Small intestine (tissue), 7 donors: ENCODE results near the gene THSD4. TPM values are rescaled to one million over a fixed set of nuclear protein-coding genes. Genes with fewer than 3 reads are reported as not detected.

Source experiments
- DNase-seq, 2 donors: peaks; one replicate each; pipeline versions ENCODE4 v3.0.0 to v3.0.0-alpha.2; 2013
- FAIRE-seq: peaks from 2 replicates; lab custom pipeline; 2012; peaks lifted over from hg19 to GRCh38; lab: Jason Lieb, UNC
- H3K27ac ChIP-seq, 3 donors: one replicate each; pipeline ENCODE4 v1.5.1; 2013; ENCODE audit warnings: low read length in 2 of 3, mild to moderate bottlenecking in 2 of 3, control low read depth in 1 of 3, inconsistent platforms in 1 of 3, low read depth in 1 of 3, moderate library complexity in 1 of 3
- H3K27me3 ChIP-seq, 3 donors: one replicate each; pipeline ENCODE4 v1.6.1; 2013; ENCODE audit warnings: low read length in 3 of 3, inconsistent platforms in 1 of 3; ENCODE audit not compliant: control insufficient read depth in 3 of 3, insufficient read depth in 3 of 3
- H3K36me3 ChIP-seq, 3 donors: one replicate each; pipeline ENCODE4 v1.6.1; 2013; ENCODE audit warnings: low read length in 3 of 3, inconsistent platforms in 1 of 3, low read depth in 1 of 3, mild to moderate bottlenecking in 1 of 3, moderate library complexity in 1 of 3; ENCODE audit not compliant: control insufficient read depth in 3 of 3, insufficient read depth in 2 of 3
- H3K4me1 ChIP-seq, 3 donors: one replicate each; pipeline ENCODE4 v1.6.1; 2013; ENCODE audit warnings: low read length in 2 of 3, inconsistent platforms in 1 of 3, low read depth in 1 of 3, mild to moderate bottlenecking in 1 of 3, moderate library complexity in 1 of 3; ENCODE audit not compliant: control insufficient read depth in 3 of 3, insufficient read depth in 2 of 3
- H3K4me3 ChIP-seq, 3 donors: one replicate each; pipeline ENCODE4 v1.5.1; 2013; ENCODE audit warnings: low read length in 3 of 3, control low read depth in 1 of 3, inconsistent platforms in 1 of 3, low read depth in 1 of 3, mild to moderate bottlenecking in 1 of 3, moderate library complexity in 1 of 3
- H3K9me3 ChIP-seq, 2 donors: one replicate each; pipeline ENCODE4 v1.6.1; 2013; ENCODE audit warnings: low read depth in 1 of 2, low read length in 1 of 2; ENCODE audit not compliant: control insufficient read depth in 2 of 2, insufficient read depth in 1 of 2
- WGBS, 3 donors: extraction: QIAGEN DNeasy Blood & Tissue Kit; methylation state at CpG; one replicate each; pipeline ENCODE4 v1.1.7; 2013; 5-methylcytosine and 5-hydroxymethylcytosine counted together
- polyA plus RNA-seq, 4 donors: library from polyadenylated mRNA; stranded (reverse) in 3 of 4; unstranded in 1 of 4; fragments of 200-250 nt in 3 of 4; fragments of 120-200 nt in 1 of 4; gene quantifications; one replicate each; pipeline versions ENCODE4 v1.2.1 to v1.2.3, GENCODE V29; 2013
- donor health status: healthy with polysubstance abuse.
- donor health status: control.
- donor health status: control.
- donor health status: Bipolar disorder and iron deficiency.
- donor health status: healthy.

The THSD4 gene
- polyA plus RNA-seq, 4 donors = 3.6 to 14.4 (median 9.7) TPM

DNA sequence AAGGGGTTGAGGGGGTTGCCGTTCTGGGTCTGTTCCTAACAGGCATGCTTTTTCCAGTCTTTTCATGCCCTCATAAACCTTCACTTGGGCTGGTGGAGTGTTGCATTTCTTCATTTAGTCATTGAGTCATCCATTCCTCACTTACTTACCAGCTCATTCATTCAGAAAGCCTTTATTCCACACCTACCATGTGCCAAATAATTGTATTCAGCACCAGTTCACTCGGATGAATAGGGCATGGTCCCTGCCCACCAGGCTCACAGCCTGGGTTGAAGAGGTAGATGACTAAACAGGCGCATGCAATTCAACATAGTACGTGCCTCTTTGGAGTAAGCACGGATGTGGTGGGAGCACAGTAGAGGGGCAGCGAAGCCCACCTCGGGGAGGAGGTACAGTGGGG, 35.1 kb upstream of the THSD4 start:
- peak overlapping the region in 1 of 3 donors; percentile 5 for H3K27ac ChIP-seq
- H3K36me3 ChIP-seq = no peaks in the 10 kb centered on the region
- no peaks in the 10 kb centered on the region for H3K9me3 ChIP-seq
- peaks cover 0 to 14% (median 3%) of the 10 kb centered on the region in 3 donors for H3K4me1 ChIP-seq
- no peaks in the 10 kb centered on the region for H3K27me3 ChIP-seq
- no peak overlapping the region for H3K4me3 ChIP-seq
- WGBS, 3 donors = 83 to 86% (median 84%) methylated on average over 7 of the region's 7 CpGs
- no peak for FAIRE-seq
- DNase-seq = no peak

DNA sequence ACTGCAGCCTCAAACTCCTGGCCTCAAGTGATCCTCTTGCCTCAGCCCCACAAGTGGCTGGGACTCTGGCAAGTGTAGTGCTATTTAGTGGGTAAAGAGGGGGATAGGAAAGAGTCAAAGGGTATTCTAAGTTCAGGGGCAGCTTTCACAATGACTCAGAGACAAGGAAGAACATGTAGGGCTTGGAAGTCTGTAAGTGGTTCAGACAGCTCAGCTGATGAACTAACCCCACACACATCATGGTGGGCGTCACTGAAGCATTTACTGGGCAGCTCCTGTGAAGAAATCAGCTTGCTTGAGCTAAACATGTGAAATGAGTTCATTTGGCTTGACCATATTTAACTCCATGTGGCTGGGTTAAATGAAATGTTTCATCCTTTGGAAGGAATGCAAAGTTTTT, 34.6 kb upstream of the THSD4 start:
- no peak overlapping the region for H3K4me3 ChIP-seq
- H3K4me1 ChIP-seq = peaks cover 0 to 14% (median 3%) of the 10 kb centered on the region in 3 donors
- no peak for DNase-seq
- H3K27ac ChIP-seq = no peak overlapping the region
- H3K27me3 ChIP-seq = no peaks in the 10 kb centered on the region
- no peaks in the 10 kb centered on the region for H3K9me3 ChIP-seq
- 61 to 88% (median 86%) methylated on average over 1 of the region's 1 CpG for WGBS, 3 donors
- FAIRE-seq = no peak
- H3K36me3 ChIP-seq = no peaks in the 10 kb centered on the region

DNA sequence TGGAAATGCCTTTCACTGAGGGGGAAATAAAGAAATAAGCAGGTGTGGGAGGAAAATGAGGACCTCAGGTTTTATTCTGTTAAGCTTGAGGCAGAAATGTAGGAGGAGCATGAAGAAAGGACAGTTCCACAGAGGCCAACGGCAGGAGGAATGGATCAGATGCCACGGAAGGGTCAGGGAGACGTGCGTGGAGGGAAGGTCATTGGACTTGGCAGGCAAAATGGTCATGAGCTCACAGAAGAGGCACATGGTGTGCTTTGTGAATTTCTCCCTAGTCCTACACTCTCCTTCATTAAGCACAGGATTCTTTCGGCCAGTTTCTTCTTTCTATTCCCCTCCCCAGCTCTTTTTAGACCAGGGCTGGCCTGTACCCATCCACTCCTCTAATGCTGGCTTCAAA, 32.5 kb upstream of the THSD4 start:
- no peak overlapping the region for H3K4me3 ChIP-seq
- H3K27ac ChIP-seq = no peak overlapping the region
- no peaks in the 10 kb centered on the region for H3K27me3 ChIP-seq
- no peaks in the 10 kb centered on the region for H3K36me3 ChIP-seq
- no peak for FAIRE-seq
- WGBS, 3 donors = 75 to 87% (median 80%) methylated on average over 5 of the region's 5 CpGs
- H3K9me3 ChIP-seq = no peaks in the 10 kb centered on the region
- H3K4me1 ChIP-seq = peaks cover 0 to 14% (median 3%) of the 10 kb centered on the region in 3 donors
- DNase-seq = no peak

DNA sequence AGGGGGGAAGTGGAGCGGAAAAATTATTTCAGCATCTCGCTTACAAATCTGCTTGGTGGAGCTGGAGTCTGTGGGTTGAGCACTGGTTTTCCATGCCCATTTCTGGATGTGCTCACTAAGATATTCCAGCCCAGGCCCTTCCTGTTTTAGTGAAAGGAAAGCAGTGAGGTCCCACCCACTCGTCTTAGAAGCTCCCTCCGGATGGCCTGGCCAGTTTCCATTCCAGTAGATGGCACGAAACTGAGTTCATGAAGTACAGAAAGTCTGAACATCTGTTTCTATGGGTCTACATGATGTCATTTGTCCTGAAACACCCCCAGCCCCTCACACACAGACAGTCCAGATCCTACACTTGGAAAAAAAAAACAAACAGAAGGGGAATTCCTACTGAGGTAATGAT, 31.9 kb upstream of the THSD4 start:
- H3K9me3 ChIP-seq = no peaks in the 10 kb centered on the region
- no peak overlapping the region for H3K4me3 ChIP-seq
- WGBS, 3 donors = 63 to 85% (median 78%) methylated on average over 5 of the region's 5 CpGs
- no peaks in the 10 kb centered on the region for H3K36me3 ChIP-seq
- no peak overlapping the region for H3K27ac ChIP-seq
- DNase-seq (no peak), FAIRE-seq (no peak)
- H3K4me1 ChIP-seq = peaks cover 0 to 13% (median 3%) of the 10 kb centered on the region in 3 donors
- H3K27me3 ChIP-seq = no peaks in the 10 kb centered on the region

DNA sequence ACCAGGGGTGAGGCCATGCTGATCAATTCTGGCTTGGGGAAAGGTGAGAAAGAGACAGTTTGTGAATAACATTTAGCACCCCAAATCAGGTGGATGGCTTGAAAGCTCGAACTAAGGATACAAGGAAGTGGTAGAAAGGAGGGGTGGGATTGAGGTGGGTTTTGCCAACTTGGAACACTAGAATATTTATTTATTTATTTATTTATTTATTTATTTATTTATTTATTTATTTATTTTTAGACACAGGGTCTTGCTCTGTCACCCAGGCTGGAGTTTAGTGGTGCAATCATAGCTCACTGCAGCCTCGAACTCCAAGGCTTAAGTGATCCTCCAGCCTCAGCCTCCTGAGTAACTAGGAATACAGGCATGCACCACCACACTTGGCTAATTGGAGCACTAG, 31.0 kb upstream of the THSD4 start:
- H3K9me3 ChIP-seq = no peaks in the 10 kb centered on the region
- H3K27me3 ChIP-seq = no peaks in the 10 kb centered on the region
- no peak overlapping the region for H3K27ac ChIP-seq
- WGBS, 3 donors = 89 to 95% (median 92%) methylated on average over 2 of the region's 2 CpGs
- peaks cover 0 to 7% (median 3%) of the 10 kb centered on the region in 3 donors for H3K4me1 ChIP-seq
- DNase-seq (no peak), FAIRE-seq (no peak)
- no peak overlapping the region for H3K4me3 ChIP-seq
- H3K36me3 ChIP-seq = no peaks in the 10 kb centered on the region

DNA sequence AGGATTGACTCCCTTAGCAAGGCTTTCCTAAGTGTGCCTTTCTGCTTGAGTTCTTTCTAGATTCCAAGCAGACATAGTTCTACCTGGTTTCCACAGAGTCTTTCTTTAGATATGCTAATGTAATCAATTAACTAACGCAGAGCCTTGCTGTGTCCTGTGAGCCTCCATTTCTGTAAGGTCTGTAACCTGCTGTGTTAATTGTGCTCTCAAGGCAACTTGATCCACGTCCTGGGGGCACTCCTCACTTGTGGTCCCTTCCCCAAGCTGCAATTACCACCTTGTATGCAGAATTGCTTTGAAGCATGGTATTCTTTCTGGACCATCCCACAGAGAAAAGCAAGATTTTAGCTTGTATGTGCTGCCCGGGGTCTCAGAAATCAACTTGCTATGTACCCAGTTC, 29.5 kb upstream of the THSD4 start:
- Histone ChIP-seq H3K36me3 (no peaks in the 10 kb centered on the region), H3K4me1 (no peaks in the 10 kb centered on the region), H3K9me3 (no peaks in the 10 kb centered on the region), H3K27ac (no peak overlapping the region), H3K27me3 (no peaks in the 10 kb centered on the region), H3K4me3 (no peak overlapping the region)
- WGBS, 3 donors = 67 to 78% (median 72%) methylated on average over 3 of the region's 3 CpGs
- DNase-seq (no peak), FAIRE-seq (no peak)

DNA sequence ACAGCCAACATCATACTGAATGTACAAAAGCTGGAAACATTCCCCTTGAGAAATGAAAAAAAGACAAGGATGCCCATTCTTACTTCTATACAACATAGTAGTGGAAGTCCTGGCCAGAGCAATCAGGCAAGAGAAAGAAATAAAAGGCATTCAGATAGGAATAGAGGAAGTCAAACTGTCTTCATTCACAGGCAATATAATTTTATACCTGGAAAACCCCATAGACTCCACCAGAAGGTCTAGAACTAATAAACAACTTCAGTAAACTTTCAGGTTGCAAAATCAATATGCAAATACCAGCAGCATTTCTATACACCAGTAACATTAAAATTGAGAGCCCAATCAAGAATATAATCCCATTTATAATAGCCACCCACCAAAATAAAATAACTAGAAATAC, 27.1 kb upstream of the THSD4 start:
- Histone ChIP-seq H3K4me1 (peaks cover 0 to 3% (median 0%) of the 10 kb centered on the region in 3 donors), H3K9me3 (no peaks in the 10 kb centered on the region), H3K27ac (no peak overlapping the region), H3K4me3 (no peak overlapping the region), H3K27me3 (no peaks in the 10 kb centered on the region), H3K36me3 (no peaks in the 10 kb centered on the region)
- FAIRE-seq (no peak), DNase-seq (no peak)

DNA sequence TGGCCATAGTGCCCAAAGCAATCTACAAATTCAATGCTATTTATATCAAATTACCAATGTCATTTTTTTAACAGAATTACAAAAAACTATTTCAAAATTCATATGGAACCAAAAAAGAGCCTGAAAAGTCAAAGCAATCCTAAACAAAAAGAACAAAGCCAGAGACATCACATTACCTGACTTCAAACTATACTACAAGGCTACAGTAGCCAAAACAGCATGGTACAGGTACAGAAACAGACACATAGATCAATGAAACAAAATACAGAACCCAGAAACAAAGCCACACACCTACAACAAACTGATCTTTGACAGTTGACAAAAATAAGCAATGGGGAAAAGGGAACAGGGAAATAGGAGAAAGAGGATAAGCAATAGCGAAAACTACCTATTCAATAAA, 26.6 kb upstream of the THSD4 start:
- Histone ChIP-seq H3K27ac (no peak overlapping the region), H3K9me3 (no peaks in the 10 kb centered on the region), H3K4me1 (peaks cover 0 to 3% (median 0%) of the 10 kb centered on the region in 3 donors), H3K4me3 (no peak overlapping the region), H3K27me3 (no peaks in the 10 kb centered on the region), H3K36me3 (no peaks in the 10 kb centered on the region)
- no peak for FAIRE-seq
- no peak for DNase-seq
- WGBS, 3 donors = 95 to 100% (median 95%) methylated on average over 1 of the region's 1 CpG

DNA sequence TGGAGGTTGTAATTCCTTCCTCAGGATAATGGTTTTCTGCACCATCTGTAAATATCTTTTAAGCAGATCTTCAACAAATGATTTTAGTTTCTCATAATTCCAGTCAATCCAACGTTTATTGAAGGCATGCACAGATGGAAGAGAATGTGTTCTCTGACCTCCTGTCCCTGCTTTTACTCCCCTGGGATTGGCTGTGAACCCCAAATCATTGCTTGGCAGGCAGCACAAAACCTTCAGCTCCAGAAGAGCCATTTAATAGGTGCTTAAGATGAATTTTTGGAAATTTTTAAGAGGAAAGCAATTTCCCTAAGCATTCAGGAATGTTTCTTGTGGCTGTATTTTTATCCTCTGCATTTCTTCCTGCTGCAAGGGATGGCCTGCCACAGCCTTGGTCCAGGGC, 25.5 kb upstream of the THSD4 start:
- no peaks in the 10 kb centered on the region for H3K36me3 ChIP-seq
- no peak overlapping the region for H3K4me3 ChIP-seq
- H3K4me1 ChIP-seq = peaks cover 0 to 3% (median 0%) of the 10 kb centered on the region in 3 donors
- FAIRE-seq = no peak
- no peaks in the 10 kb centered on the region for H3K27me3 ChIP-seq
- no peak overlapping the region for H3K27ac ChIP-seq
- H3K9me3 ChIP-seq = no peaks in the 10 kb centered on the region
- no peak for DNase-seq
- WGBS, 3 donors = 18 to 53% (median 29%) methylated on average over 1 of the region's 1 CpG
